ENCODE measurements around the gene SSH3.
A peak's percentile ranks its signal among the peaks of the same experiment; 100 is the strongest.

SSH3 gene

DNA sequence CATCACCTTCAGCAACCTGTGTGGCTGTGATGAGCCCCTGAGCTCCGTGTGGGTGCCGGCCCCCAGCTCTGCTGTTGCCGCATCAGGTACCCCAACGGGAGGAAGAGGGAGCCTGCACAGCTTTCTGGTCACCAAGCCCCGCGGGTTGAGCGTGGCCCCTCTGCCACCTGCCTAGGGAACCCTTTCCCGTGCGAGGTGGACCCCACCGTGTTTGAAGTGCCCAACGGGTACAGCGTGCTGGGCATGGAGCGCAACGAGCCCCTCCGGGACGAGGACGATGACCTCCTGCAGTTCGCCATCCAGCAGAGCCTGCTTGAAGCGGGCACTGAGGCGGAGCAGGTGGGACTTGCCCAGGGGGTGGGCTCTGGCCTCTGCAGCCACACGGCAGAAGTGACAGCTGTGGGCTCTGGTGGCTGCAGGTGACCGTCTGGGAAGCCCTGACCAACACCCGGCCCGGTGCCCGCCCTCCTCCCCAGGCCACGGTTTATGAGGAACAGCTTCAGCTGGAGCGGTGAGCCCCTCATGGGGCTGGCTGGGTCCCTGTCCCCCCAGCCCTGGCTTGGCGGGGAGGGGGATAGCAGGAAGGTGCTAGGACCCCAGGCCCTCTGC is 1.9 kb upstream of the SSH3 start:
- H3K4me3 ChIP-seq (ENCODE audit: control insufficient read depth, low read depth, low read length): no peak overlapping the region
- TF ChIP-seq, protein P1, sequence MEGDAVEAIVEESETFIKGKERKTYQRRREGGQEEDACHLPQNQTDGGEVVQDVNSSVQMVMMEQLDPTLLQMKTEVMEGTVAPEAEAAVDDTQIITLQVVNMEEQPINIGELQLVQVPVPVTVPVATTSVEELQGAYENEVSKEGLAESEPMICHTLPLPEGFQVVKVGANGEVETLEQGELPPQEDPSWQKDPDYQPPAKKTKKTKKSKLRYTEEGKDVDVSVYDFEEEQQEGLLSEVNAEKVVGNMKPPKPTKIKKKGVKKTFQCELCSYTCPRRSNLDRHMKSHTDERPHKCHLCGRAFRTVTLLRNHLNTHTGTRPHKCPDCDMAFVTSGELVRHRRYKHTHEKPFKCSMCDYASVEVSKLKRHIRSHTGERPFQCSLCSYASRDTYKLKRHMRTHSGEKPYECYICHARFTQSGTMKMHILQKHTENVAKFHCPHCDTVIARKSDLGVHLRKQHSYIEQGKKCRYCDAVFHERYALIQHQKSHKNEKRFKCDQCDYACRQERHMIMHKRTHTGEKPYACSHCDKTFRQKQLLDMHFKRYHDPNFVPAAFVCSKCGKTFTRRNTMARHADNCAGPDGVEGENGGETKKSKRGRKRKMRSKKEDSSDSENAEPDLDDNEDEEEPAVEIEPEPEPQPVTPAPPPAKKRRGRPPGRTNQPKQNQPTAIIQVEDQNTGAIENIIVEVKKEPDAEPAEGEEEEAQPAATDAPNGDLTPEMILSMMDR (conservative IDR thresholded peaks at IDR 0.05; ENCODE audit: control insufficient read depth, insufficient read depth, low read depth, low read length): no peak
- no peak for DNase-seq (ENCODE audit: low read depth)

DNA sequence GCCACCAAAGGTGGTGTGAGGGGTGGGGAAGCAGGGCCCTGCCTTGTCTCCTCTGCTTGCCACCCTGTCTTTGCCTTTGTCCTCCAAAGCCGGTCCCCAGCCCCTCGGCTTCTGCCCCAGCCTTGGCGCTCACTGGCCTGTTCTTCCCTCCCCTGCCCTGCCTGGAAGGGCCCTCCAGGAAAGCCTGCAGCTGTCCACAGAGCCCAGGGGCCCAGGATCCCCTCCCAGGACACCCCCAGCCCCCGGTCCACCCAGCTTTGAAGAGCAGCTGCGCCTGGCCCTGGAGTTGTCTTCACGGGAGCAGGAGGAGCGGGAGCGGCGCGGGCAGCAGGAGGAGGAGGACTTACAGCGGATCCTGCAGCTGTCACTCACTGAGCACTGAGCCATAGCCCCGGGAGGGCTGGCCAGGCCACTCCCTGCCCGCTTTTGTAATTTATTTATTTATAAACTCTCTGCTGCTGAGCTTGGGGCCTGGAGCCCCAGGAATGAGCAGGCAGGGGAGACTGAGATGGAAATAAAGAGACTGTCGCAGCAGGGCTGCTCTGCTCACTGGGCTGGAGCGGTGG is 1.3 kb upstream of the SSH3 start:
- DNase-seq (ENCODE audit: low read depth): peak; percentile 28
- no peak overlapping the region for H3K4me3 ChIP-seq (ENCODE audit: control insufficient read depth, low read depth, low read length)
- TF ChIP-seq, protein P1 (conservative IDR thresholded peaks at IDR 0.05; ENCODE audit: control insufficient read depth, insufficient read depth, low read depth, low read length): no peak

DNA sequence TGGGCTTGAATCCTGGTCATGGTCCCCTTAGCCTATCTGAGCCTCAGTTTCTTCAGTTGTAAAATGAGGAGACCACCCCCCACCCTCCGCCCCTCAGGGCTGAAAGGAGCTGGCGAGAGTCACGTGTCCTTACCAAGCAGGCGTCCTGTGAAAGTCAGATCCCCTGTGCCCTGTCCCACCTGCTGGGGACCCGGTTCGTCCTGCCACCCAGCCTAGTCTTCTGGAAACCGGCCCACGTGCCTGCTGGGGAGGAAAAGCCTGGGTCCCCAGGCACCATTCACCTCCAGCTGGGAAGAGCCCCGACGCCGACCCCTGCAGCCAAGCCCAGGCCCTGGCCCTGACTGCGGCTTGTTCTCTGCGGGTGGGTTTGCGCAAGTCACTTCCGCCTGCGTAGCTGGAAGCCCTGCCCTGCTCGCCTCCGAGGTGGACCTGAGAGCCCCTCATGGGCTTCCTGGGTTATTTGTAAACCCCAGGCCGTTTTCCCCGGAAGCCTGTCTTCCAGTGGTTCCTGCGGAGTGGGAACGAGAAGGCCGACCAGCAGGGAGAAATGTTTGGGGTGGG is 679 bp upstream of the SSH3 start:
- peak overlapping the region; percentile 60 for H3K4me3 ChIP-seq (ENCODE audit: control insufficient read depth, low read depth, low read length)
- TF ChIP-seq, protein P1 (conservative IDR thresholded peaks at IDR 0.05; ENCODE audit: control insufficient read depth, insufficient read depth, low read depth, low read length): no peak
- no peak for DNase-seq (ENCODE audit: low read depth)

DNA sequence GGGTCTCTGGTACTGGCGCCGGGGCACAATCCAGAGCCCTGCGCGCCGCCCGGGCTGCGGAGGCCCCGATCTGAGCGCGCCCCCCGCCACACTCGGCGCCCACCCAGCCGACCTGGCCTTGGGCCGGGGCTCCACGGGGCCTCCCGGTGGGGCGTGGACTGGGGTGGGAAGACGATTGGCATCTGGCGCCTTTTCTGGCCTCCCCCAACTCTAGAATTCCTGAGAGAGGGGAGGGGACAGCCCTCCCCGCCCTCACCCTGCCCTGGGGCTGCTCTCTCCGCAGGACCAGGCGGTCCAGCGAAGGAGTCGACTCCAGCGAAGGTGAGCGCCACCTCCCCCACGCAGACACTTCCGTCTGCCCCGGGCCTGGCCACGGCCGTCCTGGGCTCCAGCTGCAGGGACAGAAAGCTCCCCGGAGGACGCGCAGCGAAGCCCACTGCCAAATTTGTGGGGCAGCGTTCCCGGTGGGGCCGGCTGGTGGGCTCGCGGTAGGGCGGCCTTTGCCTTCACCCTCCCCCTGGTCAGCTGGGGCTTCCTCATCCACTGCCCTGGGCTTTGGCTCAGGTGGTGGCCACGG is 593 bp downstream of the SSH3 start:
- H3K4me3 ChIP-seq (ENCODE audit: control insufficient read depth, low read depth, low read length): peak overlapping the region; percentile 60
- no peak for DNase-seq (ENCODE audit: low read depth)
- TF ChIP-seq, protein P1 (conservative IDR thresholded peaks at IDR 0.05; ENCODE audit: control insufficient read depth, insufficient read depth, low read depth, low read length): no peak

DNA sequence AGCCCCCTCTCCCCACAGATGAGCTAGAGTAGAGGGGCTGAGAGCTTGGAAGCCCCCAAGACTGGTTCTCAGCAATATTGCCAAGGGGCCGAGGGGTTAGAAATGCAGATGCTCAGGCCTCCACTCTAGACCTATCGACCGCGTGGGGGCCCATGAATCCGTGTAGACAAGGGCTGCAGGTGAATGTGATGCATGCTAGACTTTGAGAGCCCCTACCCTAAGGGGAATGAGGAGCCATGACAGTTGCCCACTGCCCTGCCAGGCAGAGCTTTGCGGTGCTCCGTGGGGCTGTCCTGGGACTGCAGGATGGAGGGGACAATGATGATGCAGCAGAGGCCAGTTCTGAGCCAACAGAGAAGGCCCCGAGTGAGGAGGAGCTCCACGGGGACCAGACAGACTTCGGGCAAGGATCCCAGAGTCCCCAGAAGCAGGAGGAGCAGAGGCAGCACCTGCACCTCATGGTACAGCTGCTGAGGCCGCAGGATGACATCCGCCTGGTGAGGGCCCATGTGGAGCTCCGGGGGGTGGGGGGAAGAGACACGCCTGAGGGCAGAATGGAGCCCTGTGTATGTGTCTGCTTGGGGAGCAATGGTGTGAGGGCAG is 1.3 kb downstream of the SSH3 start:
- no peak for DNase-seq (ENCODE audit: low read depth)
- TF ChIP-seq, protein P1 (conservative IDR thresholded peaks at IDR 0.05; ENCODE audit: control insufficient read depth, insufficient read depth, low read depth, low read length): no peak
- H3K4me3 ChIP-seq (ENCODE audit: control insufficient read depth, low read depth, low read length): no peak overlapping the region

DNA sequence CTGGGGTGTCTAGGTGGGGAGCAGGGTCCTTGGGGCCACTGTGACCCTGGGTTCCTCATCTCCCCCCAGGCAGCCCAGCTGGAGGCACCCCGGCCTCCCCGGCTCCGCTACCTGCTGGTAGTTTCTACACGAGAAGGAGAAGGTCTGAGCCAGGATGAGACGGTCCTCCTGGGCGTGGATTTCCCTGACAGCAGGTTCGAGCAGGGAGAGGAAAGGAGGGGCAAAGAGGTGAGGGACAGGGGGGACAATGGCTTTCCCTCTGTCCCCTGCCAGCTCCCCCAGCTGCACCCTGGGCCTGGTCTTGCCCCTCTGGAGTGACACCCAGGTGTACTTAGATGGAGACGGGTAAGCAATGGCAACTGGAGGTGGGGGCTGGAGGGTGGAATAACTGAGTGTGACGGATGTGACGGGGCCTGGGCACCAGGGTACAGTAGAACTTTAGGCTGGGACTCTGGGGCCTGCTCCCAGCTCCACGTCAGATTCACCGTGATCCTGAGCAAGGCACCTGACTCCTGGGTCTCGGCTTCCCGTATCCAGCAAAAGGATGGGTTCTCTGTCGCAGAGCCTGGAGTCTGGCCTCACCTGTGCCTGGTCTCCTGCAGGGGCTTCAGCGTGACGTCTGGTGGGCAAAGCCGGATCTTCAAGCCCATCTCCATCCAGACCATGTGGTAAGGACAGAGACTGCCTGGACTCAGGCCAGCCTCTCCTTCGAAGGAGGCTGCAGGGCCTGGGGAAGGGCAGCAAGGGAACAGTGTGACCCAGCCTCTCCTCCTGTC is 3.6 kb downstream of the SSH3 start:
- TF ChIP-seq, protein P1 (conservative IDR thresholded peaks at IDR 0.05; ENCODE audit: control insufficient read depth, insufficient read depth, low read depth, low read length): no peak
- H3K4me3 ChIP-seq (ENCODE audit: control insufficient read depth, low read depth, low read length): no peak overlapping the region
- DNase-seq (ENCODE audit: low read depth): no peak
